Ovary (tissue), 9 donors: ENCODE results near the gene MORC3. TPM values are rescaled to one million over a fixed set of nuclear protein-coding genes. Genes with fewer than 3 reads are reported as not detected.
A peak's percentile ranks its signal among the peaks of the same experiment; 100 is the strongest.

ENCODE experiments used
- DNase-seq, 5 donors: peaks; one replicate each; pipeline ENCODE4 v3.0.0-alpha.2; 2019 to 2020
- H3K27ac ChIP-seq, 2 donors: fragments of 200-600 bp; one replicate each; pipeline versions ENCODE4 v1.5.1 to v1.8.0; 2019 to 2022
- H3K27me3 ChIP-seq: fragments of 200-600 bp; one replicate; pipeline ENCODE4 v1.8.0; 2022
- H3K36me3 ChIP-seq: fragments of 200-600 bp; sonication (generic); one replicate; pipeline ENCODE4 v1.5.1; 2019
- H3K4me1 ChIP-seq: one replicate; pipeline ENCODE4 v1.8.1; 2013; ENCODE audit warnings: mild to moderate bottlenecking, moderate library complexity; ENCODE audit not compliant: insufficient read depth
- H3K4me3 ChIP-seq: fragments of 200-600 bp; sonication (generic); one replicate; pipeline ENCODE4 v1.5.1; 2017
- H3K9me3 ChIP-seq, 2 donors: fragments of 200-600 bp in 1 of 2; sonication (generic) in 1 of 2; one replicate each; pipeline versions ENCODE4 v1.5.1 to v1.8.1; 2013 to 2019; ENCODE audit warnings: mild to moderate bottlenecking in 1 of 2, moderate library complexity in 1 of 2
- CTCF ChIP-seq, 3 donors: fragments of 450-650 bp in 2 of 3; fragments of 200-600 bp in 1 of 3; IDR thresholded peaks; one replicate each; pipeline versions ENCODE4 v1.5.1 to v1.8.0; 2016 to 2022; ENCODE audit warnings: antibody characterized with exemption in 3 of 3, mild to moderate bottlenecking in 1 of 3
- EP300 ChIP-seq: sonication (generic); formaldehyde crosslinking; IDR thresholded peaks from one replicate; pipeline ENCODE4 v1.6.1; 2017; ENCODE audit warnings: antibody characterized with exemption
- POLR2A ChIP-seq: fragments of 450-650 bp; IDR thresholded peaks from one replicate; pipeline ENCODE4 v1.6.1; 2017; ENCODE audit warnings: antibody characterized with exemption, mild to moderate bottlenecking, moderate library complexity
- WGBS, 3 donors: extraction: QIAGEN DNeasy Blood & Tissue Kit in 1 of 3; methylation state at CpG; one replicate each; pipeline versions ENCODE4 v1.1.5 to v1.1.7; 2013 to 2017; 5-methylcytosine and 5-hydroxymethylcytosine counted together
- intact Hi-C, 4 donors: fragments of 100-400 bp; cut with DNase I; formaldehyde crosslinking; loops; one replicate each; pipeline versions ENCODE4 v1.11.0 to v1.15.1; 2022 to 2023
- polyA plus RNA-seq, 2 donors: library from polyadenylated mRNA; stranded (reverse); fragments of 200-250 nt in 1 of 2; fragments of 350-450 nt in 1 of 2; fragmentation: Illumina TruSeq in 1 of 2; extraction: RNeasy Lipid Tissue Mini Kit (QIAGEN cat#74804) in 1 of 2; gene quantifications; one replicate each; pipeline ENCODE4 v1.2.3, GENCODE V29; 2013 to 2014
- small RNA-seq: library from RNA; depleted of rRNA; stranded (forward); fragments of <200 nt; gene quantifications from one replicate; pipeline ENCODE3, GENCODE V24; 2016
- total RNA-seq, 7 donors: library from RNA; depleted of rRNA in 2 of 7; stranded (reverse); fragments of >200 nt in 2 of 7; fragmentation: NEBNext Ultra II Directional in 3 of 7; extraction: Animal tissue kit (Norgen Biotek cat#: 25700) in 3 of 7; gene quantifications; one replicate each; pipeline versions ENCODE4 v1.1.0 to v1.2.4, GENCODE V29; 2016 to 2023
- donor health status: DM: no; HTN: no; CAD: no; lungs with moderate emphysema.
- donor health status: DM: no; HTN: no; CAD: no.
- donor health status: Bipolar disorder and iron deficiency.
- donor health status: DM: yes; HTN: yes; CAD: no.
- donor health status: DM: no; HTN: no; CAD: no.
- donor health status: DM: yes; HTN: yes; CAD: no.

MORC3 gene
- total and polyA plus RNA-seq, 9 donors: 18.9 to 55.6 (median 35.7) TPM

DNA sequence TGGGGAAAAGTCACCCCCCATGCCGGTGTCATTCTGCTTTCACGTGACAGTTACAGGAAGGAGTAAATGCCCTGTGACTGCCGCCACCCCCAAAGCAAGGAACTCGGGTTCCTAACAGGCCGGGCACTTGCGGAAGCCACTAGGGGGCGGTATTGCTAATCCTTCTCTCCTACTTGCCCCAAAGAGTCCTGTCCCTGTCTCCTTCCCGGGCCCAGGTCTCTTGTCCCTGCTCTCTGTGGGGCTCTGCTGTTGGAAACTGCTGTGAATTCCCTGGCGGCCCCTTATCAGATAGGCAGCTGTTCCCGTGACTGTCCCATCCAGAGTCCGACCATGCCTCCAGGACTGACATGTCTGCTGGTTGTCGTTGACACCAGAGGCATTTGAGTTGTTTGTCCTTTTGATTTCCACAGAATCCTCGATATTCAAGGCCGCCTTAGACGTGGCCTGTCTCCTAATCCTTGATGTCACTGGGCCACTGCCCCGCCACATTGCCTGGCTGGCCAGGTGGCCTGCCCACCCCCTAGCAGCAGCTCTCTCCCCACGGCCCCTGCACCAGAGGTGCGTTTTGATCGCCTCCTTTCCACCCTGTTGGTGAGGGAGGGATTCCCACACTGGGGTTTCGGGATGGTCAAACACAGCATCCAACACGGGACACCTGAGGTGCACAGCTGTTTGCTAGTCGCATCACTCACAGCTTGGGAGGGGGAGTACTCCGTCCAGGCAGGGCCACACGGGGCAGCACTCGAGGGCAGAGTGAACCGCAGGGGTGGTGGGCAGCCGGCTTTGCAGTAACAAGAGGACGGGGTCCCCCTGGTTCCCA lies 102.5 kb downstream of the MORC3 start:
- Histone ChIP-seq H3K4me1 (no peaks in the 10 kb centered on the region), H3K27ac (no peak overlapping the region), H3K4me3 (no peak overlapping the region), H3K9me3 (no peaks in the 10 kb centered on the region), H3K36me3 (no peaks in the 10 kb centered on the region), H3K27me3 (no peaks in the 10 kb centered on the region)
- DNase-seq: peak in 1 of 5 donors; percentile 42
- TF ChIP-seq POLR2A (no peak), CTCF (IDR thresholded peaks at IDR 0.05) (no peak), EP300 (no peak)
- intact Hi-C loops: loop anchor here in 2 of 4 donors (5.0 to 10.0 kb wide), 3 partner anchors 80 to 505 kb away; no protein-coding TSS in a partner anchor
- 60 to 66% (median 64%) methylated on average over 28 of the region's 28 CpGs for WGBS, 3 donors

DNA sequence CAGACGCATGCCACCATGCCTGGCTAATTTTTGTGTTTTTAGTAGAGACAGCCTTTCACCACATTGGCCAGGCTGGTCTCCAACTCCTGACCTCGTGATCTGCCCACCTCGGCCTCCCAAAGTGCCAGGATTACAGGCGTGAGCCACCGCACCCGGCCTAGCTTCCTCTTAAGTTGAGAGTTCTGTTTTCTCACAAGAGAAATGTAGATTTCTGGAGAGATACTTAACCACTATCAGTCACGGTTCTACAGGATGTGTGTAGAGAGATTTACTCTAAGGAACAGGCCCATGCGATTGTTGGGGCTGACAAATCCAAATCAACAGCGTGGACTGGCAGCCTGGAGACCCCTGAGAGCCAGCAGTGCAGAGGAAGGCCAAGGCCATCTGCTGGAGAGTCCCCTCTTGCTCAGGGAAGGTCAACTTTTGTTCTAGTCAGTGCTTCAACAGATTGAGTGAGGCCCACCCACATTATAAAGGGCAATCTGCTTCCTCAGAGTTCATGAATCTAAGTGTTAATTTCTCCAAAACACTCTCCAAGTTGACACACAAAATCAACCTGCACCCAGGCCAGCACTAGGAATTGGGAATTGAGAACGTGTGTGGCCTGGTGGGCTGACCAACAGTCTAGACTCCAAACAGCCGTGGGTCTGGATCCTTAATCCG lies 103.9 kb downstream of the MORC3 start:
- 94 to 97% (median 95%) methylated on average over 12 of the region's 12 CpGs for WGBS, 3 donors
- Histone ChIP-seq H3K27ac (no peak overlapping the region), H3K4me3 (no peak overlapping the region), H3K36me3 (no peaks in the 10 kb centered on the region), H3K9me3 (no peaks in the 10 kb centered on the region), H3K27me3 (no peaks in the 10 kb centered on the region), H3K4me1 (no peaks in the 10 kb centered on the region)
- TF ChIP-seq POLR2A (no peak), CTCF (IDR thresholded peaks at IDR 0.05) (no peak), EP300 (no peak)
- DNase-seq: peak in 1 of 5 donors; percentile 4
- intact Hi-C loops: loop anchor here in 2 of 4 donors (5.0 to 10.0 kb wide), 3 partner anchors 78 to 503 kb away; no protein-coding TSS in a partner anchor

GRCh38 chr21:36424592-36424991 lies 104.6 kb downstream of the MORC3 start:
- no peak overlapping the region for H3K4me3 ChIP-seq
- no peaks in the 10 kb centered on the region for H3K27me3 ChIP-seq
- intact Hi-C loops: loop anchor here in 2 of 4 donors (5.0 to 10.0 kb wide), 3 partner anchors 78 to 503 kb away; no protein-coding TSS in a partner anchor
- no peaks in the 10 kb centered on the region for H3K4me1 ChIP-seq
- no peaks in the 10 kb centered on the region for H3K9me3 ChIP-seq
- H3K36me3 ChIP-seq: no peaks in the 10 kb centered on the region
- TF ChIP-seq CTCF (IDR thresholded peaks at IDR 0.05) (no peak), EP300 (no peak), POLR2A (no peak)
- DNase-seq: no peak
- no peak overlapping the region for H3K27ac ChIP-seq
- WGBS, 3 donors: 93 to 96% (median 95%) methylated on average over 8 of the region's 8 CpGs

DNA sequence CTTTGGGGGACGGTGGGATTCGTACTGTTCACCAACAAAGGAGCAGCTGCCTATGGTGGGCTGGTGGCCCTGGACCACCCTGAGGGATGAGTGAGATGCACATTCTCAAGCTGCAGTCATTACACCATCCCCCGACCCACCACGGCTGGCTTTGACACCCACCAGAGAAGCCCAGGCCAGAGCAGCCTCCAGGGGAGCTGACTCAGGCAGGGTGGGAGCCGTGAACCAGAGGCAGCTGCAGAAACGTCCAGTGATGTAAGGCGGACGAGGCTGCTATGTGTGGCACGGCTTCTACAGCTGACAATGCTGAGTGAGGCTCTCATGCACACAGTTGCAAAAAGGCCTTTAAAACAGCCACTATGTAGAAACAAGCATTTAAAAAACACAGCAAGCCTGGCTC lies 105.3 kb downstream of the MORC3 start:
- no peaks in the 10 kb centered on the region for H3K9me3 ChIP-seq
- intact Hi-C loops: loop anchor here in 1 of 4 donors (10.0 kb wide), 1 partner anchor 500 kb away; no protein-coding TSS in a partner anchor
- no peaks in the 10 kb centered on the region for H3K36me3 ChIP-seq
- no peak for DNase-seq
- TF ChIP-seq POLR2A (no peak), CTCF (IDR thresholded peaks at IDR 0.05) (no peak), EP300 (no peak)
- WGBS, 3 donors: 80 to 83% (median 82%) methylated on average over 9 of the region's 9 CpGs
- H3K4me3 ChIP-seq: no peak overlapping the region
- no peak overlapping the region for H3K27ac ChIP-seq
- peaks cover 2% of the 10 kb centered on the region for H3K4me1 ChIP-seq
- no peaks in the 10 kb centered on the region for H3K27me3 ChIP-seq

Small RNA genes lying within 50 kb of the gene (small RNA-seq; reads per million reads assigned to genes)
- not detected for gene ATP5MFP1

Other genes with a start within 250 kb of the MORC3 start
- gene CBR3, start 185.1 kb upstream of the MORC3 start, total RNA-seq: 10 to 100 TPM in 3 of 7 donors, 1 to 10 TPM in 4; 3.5 to 16.9 (median 10.0) TPM
- 10 to 100 TPM; 16.3 to 22.6 TPM for gene CBR3, start 185.1 kb upstream of the MORC3 start, polyA plus RNA-seq
- 10 to 100 TPM in 3 of 7 donors, 1 to 10 TPM in 4; 4.5 to 12.5 (median 9.6) TPM for gene DOP1B, start 163.4 kb upstream of the MORC3 start, total RNA-seq
- 1 to 10 TPM; 2.3 to 4.1 TPM for gene DOP1B, start 163.4 kb upstream of the MORC3 start, polyA plus RNA-seq
- 1 to 10 TPM; 1.7 to 3.9 (median 2.9) TPM for gene CHAF1B, start 65.2 kb downstream of the MORC3 start, total RNA-seq
- 1 to 10 TPM; 1.6 to 2.7 TPM for gene CHAF1B, start 65.2 kb downstream of the MORC3 start, polyA plus RNA-seq
- not detected for gene CLDN14, start 159.9 kb downstream of the MORC3 start, total RNA-seq
- under 1 TPM in 1 of 2 donors, not detected in 1; 0.15 TPM for gene CLDN14, start 159.9 kb downstream of the MORC3 start, polyA plus RNA-seq